Subcutaneous adipose tissue (tissue), 4 donors: ENCODE measurements around the gene FEM1A. TPM values are rescaled to one million over a fixed set of nuclear protein-coding genes. Genes with fewer than 3 reads are reported as not detected.

ENCODE experiments used
- total RNA-seq, 4 donors: library from RNA; depleted of rRNA; stranded (reverse); fragments of >200 nt; gene quantifications; one replicate each; pipeline ENCODE4 v1.1.0, GENCODE V29; 2016
- TF ChIP-seq, protein P1 (sequence below): fragments of 450-650 bp; IDR thresholded peaks from one replicate; pipeline ENCODE4 v1.5.1; 2016; ENCODE audit warnings: low read depth, mild to moderate bottlenecking, control low read depth, antibody characterized with exemption, moderate library complexity

The FEM1A gene
- total RNA-seq, 4 donors from 2014 or later: 7.3 to 14.5 (median 8.0) TPM

DNA sequence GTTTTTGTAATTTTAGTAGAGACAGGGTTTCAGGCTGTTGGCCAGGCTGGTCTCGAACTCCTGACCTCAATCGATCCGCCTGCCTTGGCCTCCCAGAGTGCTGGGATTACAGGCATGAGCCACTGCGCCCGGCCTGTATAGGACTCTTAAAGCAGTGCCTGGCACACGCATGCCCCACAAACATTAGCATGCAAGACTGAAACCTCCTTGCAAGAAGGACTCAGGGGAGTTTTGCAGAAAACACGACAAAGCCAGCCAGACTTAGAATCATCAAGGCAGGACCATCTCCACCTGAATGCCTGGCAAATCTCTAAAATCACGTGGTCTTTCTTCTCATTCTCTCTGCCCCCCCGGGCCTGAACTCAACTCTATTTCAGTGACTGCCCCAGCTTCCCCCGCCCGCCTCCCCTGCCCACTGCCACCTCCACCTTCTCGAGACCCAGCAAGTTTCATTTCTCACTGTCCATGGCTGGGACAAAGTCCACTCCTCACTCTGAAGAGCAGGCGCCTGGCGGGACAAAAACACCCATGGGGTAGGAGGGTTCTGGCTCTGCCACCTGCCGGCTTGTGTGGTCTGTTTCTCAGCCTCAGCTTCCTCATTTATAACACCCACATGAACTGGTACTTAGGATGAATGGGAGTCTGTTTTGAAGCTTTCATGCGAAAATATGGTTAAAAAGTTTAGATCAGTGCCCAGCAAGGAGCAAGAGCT, 37.6 kb downstream of the FEM1A start:
- TF ChIP-seq, protein P1, sequence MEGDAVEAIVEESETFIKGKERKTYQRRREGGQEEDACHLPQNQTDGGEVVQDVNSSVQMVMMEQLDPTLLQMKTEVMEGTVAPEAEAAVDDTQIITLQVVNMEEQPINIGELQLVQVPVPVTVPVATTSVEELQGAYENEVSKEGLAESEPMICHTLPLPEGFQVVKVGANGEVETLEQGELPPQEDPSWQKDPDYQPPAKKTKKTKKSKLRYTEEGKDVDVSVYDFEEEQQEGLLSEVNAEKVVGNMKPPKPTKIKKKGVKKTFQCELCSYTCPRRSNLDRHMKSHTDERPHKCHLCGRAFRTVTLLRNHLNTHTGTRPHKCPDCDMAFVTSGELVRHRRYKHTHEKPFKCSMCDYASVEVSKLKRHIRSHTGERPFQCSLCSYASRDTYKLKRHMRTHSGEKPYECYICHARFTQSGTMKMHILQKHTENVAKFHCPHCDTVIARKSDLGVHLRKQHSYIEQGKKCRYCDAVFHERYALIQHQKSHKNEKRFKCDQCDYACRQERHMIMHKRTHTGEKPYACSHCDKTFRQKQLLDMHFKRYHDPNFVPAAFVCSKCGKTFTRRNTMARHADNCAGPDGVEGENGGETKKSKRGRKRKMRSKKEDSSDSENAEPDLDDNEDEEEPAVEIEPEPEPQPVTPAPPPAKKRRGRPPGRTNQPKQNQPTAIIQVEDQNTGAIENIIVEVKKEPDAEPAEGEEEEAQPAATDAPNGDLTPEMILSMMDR: no peak

DNA sequence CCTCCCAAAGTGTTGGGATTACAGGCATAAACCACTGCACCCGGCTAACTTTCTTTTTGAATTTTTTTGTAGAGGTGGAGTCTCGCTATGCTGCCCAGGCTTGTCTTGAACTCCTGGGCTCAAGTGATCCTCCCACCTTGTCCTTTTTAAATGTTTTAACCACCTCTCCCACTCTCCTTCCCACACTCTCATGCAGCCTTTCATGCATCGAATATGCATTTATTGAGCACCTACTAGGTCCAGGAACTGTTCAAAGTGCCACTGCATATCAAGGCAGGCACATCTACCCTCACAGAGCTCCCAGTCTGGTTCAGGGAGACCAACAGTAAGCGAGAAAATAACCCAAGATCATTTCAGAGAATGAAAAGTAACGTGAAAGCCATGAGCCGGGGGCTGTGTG, 38.8 kb downstream of the FEM1A start:
- TF ChIP-seq, protein P1: no peak

DNA sequence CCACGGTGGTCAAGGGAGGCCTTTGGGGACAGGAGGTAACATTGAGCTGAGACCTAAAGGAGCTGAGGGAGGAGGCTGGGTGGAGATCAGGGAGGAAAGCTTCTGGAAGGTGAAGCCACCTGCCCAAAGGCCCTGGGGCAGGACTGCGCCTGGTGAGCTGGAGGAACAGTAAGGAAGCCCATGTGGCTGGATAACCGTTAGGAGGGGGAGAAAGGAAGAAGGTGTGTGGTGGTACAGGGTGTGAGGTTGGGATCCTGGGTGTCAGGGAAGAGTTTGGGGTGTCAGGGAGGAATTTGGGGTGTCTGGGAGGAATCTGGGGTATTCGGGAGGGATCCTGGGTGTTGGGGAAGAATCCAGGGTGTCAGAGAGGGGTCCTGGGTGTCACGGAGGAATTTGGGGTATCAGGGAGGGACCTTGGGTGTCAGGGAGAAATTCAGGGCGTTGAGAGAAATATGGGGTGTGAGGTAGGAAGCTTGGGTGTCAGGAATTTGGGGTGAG, 39.3 kb downstream of the FEM1A start:
- TF ChIP-seq, protein P1: no peak

DNA sequence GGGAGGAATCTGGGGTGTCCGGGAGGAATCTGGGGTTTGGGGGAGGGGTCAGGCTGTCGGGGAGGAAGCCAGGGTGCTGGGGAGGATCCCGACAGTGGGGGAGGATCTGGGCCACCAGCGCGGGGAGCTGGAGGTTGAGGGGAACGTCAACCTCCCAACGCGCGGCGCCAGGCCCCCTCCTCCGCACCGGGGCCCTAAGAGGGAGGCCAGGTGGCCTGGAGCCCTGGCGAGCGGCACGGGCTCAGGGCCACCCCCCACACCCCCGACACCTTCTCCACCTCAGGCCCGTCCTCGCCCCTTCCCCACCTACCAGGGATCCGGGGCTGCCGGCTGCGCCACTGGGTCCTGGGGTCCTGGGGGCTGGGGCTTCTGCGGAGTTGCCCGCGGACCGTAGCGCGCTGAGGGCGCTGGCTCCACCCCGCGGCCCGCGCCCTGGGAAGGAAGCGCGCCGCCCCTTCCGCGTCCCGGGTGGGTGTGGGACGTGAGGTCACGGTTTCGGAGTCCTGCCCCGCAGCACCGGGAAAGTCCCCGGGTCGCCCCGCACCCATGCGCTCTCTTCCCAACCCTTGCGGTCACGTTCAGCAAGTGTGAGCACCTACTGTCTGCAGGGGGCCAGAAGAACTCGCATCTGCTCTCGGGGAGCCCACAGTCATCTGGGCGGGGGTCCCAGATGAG, 39.9 kb downstream of the FEM1A start, which contains the start of gene TICAM1:
Gene TICAM1 (minus strand): TSS at position 409 of the 675 bp plus-strand sequence. CDS start 13,335 bp downstream, outside the sequence.
- TF ChIP-seq, protein P1: no peak

DNA sequence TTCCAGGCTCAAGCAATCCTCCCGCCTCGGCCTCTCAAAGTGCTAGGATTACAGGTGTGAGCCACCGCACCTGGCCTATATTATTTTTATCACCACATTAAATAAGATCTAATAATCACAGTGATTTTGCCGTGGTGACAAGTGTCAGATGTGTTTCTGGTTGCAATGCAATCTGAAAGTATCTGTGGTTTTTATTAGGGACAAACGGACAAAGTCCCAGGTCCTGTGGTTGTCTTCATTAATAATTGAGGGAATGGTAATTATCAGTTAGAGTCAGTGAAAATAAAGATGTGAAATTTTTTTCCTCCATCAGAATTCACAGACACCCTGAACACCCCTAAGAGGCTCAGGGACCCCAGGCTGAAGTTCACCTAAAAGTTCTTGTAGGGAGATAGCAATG, 41.2 kb downstream of the FEM1A start:
- TF ChIP-seq, protein P1: no peak

DNA sequence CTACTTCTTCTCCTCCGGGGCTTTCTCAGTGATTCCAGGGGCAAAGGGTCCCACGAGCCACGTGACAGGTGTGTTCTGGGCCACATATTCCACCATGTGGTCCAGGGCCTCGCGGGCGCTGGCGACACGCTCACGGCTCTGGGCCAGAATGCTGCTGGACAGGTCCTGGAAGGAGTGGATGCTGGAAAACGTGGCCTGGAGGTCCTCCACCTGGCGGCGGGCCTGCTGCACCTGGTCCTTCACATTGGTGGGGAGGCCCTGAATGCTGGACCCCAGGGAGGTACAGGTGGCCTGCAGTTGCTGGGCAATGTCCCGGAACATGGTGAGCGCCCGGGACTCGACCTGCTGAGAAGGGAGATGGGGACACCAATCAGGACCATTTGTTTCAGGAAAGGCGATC, 47.7 kb downstream of the FEM1A start:
- TF ChIP-seq, protein P1: no peak

DNA sequence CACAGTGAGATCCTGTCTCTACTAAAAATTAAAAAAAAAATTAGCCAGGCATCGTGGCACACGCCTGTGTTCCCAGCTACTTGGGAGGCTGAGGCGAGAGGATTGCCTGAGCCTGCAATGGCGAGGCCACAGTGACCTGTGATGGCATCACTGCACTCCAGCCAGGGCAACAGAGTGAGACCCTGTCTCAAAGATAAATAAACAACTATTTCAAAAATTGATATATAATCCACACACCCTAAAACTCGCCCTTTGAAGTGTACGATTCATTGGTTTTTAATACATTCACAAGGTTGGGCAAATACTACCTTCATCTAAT, 52.1 kb downstream of the FEM1A start:
- TF ChIP-seq, protein P1: no peak
